Left ventricle myocardium inferior (tissue), 1 donor: Measurements from ENCODE around the gene MMP12. TPM values are rescaled to one million over a fixed set of nuclear protein-coding genes. Genes with fewer than 3 reads are reported as not detected.
"Not testable (repeated sequence)": the region's sequence is repeated elsewhere in the genome, so short reads cannot be mapped to it uniquely, and the experiment has no call there.

Experiments
- DNase-seq: peaks from one replicate; pipeline ENCODE4 v3.0.0-alpha.2; 2020
- H3K27ac ChIP-seq: fragments of 200-600 bp; replicated peaks from 2 replicates; pipeline ENCODE4 v1.8.0; 2021
- H3K27me3 ChIP-seq: fragments of 200-600 bp; 2 replicates; pipeline ENCODE4 v1.8.0; 2021; ENCODE audit warnings: low read depth
- H3K36me3 ChIP-seq: fragments of 200-600 bp; 2 replicates; pipeline ENCODE4 v1.8.0; 2021
- H3K4me1 ChIP-seq: fragments of 200-600 bp; 2 replicates; pipeline ENCODE4 v1.8.0; 2021
- H3K4me3 ChIP-seq: fragments of 200-600 bp; 2 replicates; pipeline ENCODE4 v1.8.0; 2021; ENCODE audit warnings: mild to moderate bottlenecking, moderate library complexity
- H3K9me3 ChIP-seq: fragments of 200-600 bp; replicated peaks from 2 replicates; pipeline ENCODE4 v1.8.0; 2021
- intact Hi-C: fragments of 100-400 bp; cut with micrococcal nuclease; formaldehyde crosslinking; loops from one replicate; pipeline ENCODE4 v1.11.0; 2022
- total RNA-seq: library from RNA; stranded (reverse); fragmentation: NEBNext Ultra II Directional; extraction: Animal tissue kit (Norgen Biotek cat#: 25700); gene quantifications from one replicate; pipeline ENCODE4 v1.2.1, GENCODE V29; 2021
- TF ChIP-seq, protein P1 (sequence below): fragments of 200-600 bp; IDR thresholded peaks from 2 replicates; pipeline ENCODE4 v1.8.0; 2021; ENCODE audit warnings: antibody characterized with exemption, mild to moderate bottlenecking, borderline replicate concordance
- donor health status: DM: no; HTN: yes; CAD: no; lungs with severe emphysema.

MMP12 gene
- total RNA-seq, 1 donor from 2014 or later: not detected

DNA sequence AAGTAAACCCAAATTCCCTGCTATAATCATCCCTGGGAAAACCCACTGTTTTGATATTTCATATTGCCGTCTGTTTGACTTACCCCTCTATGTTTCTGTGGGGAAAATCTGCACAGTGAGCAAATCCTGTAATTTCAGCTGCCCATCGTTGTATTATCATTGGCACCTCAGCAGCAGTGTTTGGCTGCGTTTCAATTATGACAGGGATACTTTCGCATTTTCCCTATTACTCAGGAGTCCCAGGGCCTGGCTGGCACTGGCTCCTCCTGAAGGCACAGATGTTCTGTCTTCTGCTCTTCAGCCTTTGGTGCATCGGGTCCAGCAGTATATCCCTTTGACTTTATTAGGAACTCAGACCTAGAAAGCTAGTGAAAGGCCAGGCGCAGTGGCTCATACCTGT is 12.2 kb upstream of the MMP12 start:
- no peaks in the 10 kb centered on the region for H3K9me3 ChIP-seq

DNA sequence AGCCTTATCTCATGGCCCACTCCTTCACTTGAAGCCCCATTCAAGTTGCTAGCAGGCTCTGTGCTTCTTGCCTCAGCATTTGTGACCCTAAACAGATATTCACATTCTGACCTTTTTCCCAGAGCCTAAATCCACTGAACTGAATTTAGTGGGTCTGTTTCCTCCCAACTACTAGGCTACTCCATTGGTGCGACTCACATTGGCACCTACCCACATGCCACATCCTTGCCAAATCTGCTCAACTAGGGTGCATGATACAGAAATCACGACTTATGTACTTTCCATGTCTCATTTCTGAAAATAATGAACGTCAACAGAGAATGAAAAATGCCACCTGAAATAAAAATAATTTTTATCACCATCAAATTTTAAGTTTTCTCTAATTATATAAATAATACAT is 8.4 kb upstream of the MMP12 start:
- TF ChIP-seq, protein P1, sequence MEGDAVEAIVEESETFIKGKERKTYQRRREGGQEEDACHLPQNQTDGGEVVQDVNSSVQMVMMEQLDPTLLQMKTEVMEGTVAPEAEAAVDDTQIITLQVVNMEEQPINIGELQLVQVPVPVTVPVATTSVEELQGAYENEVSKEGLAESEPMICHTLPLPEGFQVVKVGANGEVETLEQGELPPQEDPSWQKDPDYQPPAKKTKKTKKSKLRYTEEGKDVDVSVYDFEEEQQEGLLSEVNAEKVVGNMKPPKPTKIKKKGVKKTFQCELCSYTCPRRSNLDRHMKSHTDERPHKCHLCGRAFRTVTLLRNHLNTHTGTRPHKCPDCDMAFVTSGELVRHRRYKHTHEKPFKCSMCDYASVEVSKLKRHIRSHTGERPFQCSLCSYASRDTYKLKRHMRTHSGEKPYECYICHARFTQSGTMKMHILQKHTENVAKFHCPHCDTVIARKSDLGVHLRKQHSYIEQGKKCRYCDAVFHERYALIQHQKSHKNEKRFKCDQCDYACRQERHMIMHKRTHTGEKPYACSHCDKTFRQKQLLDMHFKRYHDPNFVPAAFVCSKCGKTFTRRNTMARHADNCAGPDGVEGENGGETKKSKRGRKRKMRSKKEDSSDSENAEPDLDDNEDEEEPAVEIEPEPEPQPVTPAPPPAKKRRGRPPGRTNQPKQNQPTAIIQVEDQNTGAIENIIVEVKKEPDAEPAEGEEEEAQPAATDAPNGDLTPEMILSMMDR: no peak
- Histone ChIP-seq H3K27ac (no peak overlapping the region), H3K36me3 (no peaks in the 10 kb centered on the region), H3K4me3 (no peak overlapping the region), H3K4me1 (no peaks in the 10 kb centered on the region), H3K9me3 (no peaks in the 10 kb centered on the region), H3K27me3 (no peaks in the 10 kb centered on the region)
- intact Hi-C loops: no loop called here
- no peak for DNase-seq

More for the DNA sequence above, 12.2 kb upstream of the MMP12 start:
- no peak overlapping the region for H3K27ac ChIP-seq
- H3K4me1 ChIP-seq: no peaks in the 10 kb centered on the region
- intact Hi-C loops: no loop called here
- H3K4me3 ChIP-seq: no peak overlapping the region
- H3K36me3 ChIP-seq: no peaks in the 10 kb centered on the region
- H3K27me3 ChIP-seq: peaks cover 4% of the 10 kb centered on the region
- TF ChIP-seq, protein P1: no peak
- DNase-seq: no peak

GRCh38 chr11:102882389-102883024 is 7.7 kb upstream of the MMP12 start:
- Histone ChIP-seq H3K36me3 (no peaks in the 10 kb centered on the region), H3K27me3 (no peaks in the 10 kb centered on the region), H3K27ac (no peak overlapping the region), H3K9me3 (no peaks in the 10 kb centered on the region), H3K4me1 (no peaks in the 10 kb centered on the region), H3K4me3 (no peak overlapping the region)
- TF ChIP-seq, protein P1: no peak
- intact Hi-C loops: no loop called here
- DNase-seq: no peak

DNA sequence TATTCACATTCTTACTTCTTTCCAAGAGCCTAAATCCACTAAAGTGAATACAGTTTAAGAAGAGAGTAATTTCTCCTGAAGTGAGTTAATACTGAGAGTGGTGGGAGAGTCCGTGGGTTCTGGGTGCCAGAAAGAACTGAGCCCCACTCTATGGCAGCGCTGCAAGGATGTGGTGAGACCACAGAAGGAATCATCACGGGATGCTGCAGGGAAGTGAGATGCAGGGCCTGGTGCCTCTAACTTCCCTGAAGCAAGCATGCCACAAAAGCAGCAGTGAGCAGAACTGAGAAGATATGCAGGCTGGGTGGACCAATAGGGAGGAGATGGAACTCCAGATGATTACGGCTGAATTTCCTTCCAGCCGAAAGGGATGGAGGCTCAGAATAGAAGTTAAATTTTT is 5.0 kb upstream of the MMP12 start:
- intact Hi-C loops: no loop called here
- H3K9me3 ChIP-seq: no peaks in the 10 kb centered on the region
- H3K27ac ChIP-seq: no peak overlapping the region
- DNase-seq: no peak
- H3K36me3 ChIP-seq: no peaks in the 10 kb centered on the region
- H3K4me1 ChIP-seq: no peaks in the 10 kb centered on the region
- TF ChIP-seq, protein P1: no peak
- H3K4me3 ChIP-seq: no peak overlapping the region
- no peaks in the 10 kb centered on the region for H3K27me3 ChIP-seq

GRCh38 chr11:102878595-102878994 is 3.8 kb upstream of the MMP12 start:
- H3K9me3 ChIP-seq: no peaks in the 10 kb centered on the region
- TF ChIP-seq, protein P1: no peak
- DNase-seq: no peak
- no peaks in the 10 kb centered on the region for H3K27me3 ChIP-seq
- H3K4me1 ChIP-seq: no peaks in the 10 kb centered on the region
- H3K36me3 ChIP-seq: no peaks in the 10 kb centered on the region
- no peak overlapping the region for H3K27ac ChIP-seq
- H3K4me3 ChIP-seq: no peak overlapping the region
- intact Hi-C loops: no loop called here

GRCh38 chr11:102869354-102869964 is 5.3 kb downstream of the MMP12 start:
- H3K9me3 ChIP-seq, DNase-seq, H3K4me1 ChIP-seq, H3K4me3 ChIP-seq, H3K36me3 ChIP-seq, H3K27me3 ChIP-seq, intact Hi-C loops, H3K27ac ChIP-seq: not testable (repeated sequence)
